ENCODE results near the gene TIFAB.

DNA sequence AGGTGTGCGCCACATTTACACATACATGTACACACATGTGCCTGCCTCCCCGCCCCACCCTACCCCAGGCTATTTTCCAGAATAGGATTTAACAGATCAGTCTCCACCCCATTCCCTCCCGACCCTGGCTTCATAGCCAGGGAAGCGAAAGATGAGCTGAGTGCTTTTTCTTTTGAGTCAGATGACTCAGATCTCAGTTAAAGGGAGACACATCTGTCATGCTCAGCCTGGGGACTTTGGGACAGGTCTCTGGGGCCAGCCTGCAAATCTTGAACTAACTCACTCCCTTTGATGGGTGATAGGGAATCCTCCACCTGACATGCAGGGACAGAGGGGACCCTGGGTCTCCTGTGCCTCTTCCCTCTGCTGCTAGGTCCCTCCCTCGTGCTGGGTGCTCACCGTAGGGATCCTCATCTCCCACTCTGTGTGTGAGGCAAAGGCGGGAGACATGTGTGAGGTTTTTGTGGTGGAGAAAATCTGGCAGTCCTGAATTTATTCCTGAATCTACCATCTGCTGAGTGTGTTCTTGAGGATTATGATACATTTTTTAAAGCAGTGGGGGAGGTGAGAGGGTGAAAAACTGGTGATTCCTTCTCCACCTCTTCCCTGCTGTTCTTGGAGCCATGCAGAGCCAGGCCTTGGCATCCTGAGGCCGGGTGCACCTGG is 46.0 kb upstream of the TIFAB start:
- TF ChIP-seq, protein P1, sequence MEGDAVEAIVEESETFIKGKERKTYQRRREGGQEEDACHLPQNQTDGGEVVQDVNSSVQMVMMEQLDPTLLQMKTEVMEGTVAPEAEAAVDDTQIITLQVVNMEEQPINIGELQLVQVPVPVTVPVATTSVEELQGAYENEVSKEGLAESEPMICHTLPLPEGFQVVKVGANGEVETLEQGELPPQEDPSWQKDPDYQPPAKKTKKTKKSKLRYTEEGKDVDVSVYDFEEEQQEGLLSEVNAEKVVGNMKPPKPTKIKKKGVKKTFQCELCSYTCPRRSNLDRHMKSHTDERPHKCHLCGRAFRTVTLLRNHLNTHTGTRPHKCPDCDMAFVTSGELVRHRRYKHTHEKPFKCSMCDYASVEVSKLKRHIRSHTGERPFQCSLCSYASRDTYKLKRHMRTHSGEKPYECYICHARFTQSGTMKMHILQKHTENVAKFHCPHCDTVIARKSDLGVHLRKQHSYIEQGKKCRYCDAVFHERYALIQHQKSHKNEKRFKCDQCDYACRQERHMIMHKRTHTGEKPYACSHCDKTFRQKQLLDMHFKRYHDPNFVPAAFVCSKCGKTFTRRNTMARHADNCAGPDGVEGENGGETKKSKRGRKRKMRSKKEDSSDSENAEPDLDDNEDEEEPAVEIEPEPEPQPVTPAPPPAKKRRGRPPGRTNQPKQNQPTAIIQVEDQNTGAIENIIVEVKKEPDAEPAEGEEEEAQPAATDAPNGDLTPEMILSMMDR (IDR thresholded peaks at IDR 0.05) = no peak
- TF ChIP-seq POLR2A (IDR thresholded peaks at IDR 0.05) (no peak), POLR2AphosphoS5 (IDR thresholded peaks at IDR 0.05) (no peak)
